Ascending aorta (tissue), 2 donors: ENCODE results near the gene KRTAP1-4. TPM values are rescaled to one million over a fixed set of nuclear protein-coding genes. Genes with fewer than 3 reads are reported as not detected.
"Not testable (repeated sequence)": the region's sequence is repeated elsewhere in the genome, so short reads cannot be mapped to it uniquely, and the experiment has no call there.

Experiments used
- DNase-seq, 2 donors: peaks; one replicate each; pipeline ENCODE4 v3.0.0-alpha.2; 2019; ENCODE audit warnings: low spot score in 2 of 2
- H3K27ac ChIP-seq, 2 donors: fragments of 200-600 bp; sonication (generic); one replicate each; pipeline ENCODE4 v1.5.1; 2016 to 2017; ENCODE audit warnings: mild to moderate bottlenecking in 1 of 2
- H3K27me3 ChIP-seq: fragments of 200-600 bp; sonication (generic); one replicate; pipeline ENCODE4 v1.5.1; 2017
- H3K36me3 ChIP-seq, 2 donors: fragments of 200-600 bp; sonication (generic); one replicate each; pipeline ENCODE4 v1.5.1; 2016
- H3K4me1 ChIP-seq, 2 donors: fragments of 200-600 bp; sonication (generic); one replicate each; pipeline ENCODE4 v1.5.1; 2016 to 2017; ENCODE audit warnings: mild to moderate bottlenecking in 1 of 2
- H3K4me3 ChIP-seq, 2 donors: fragments of 200-600 bp; sonication (generic); one replicate each; pipeline ENCODE4 v1.5.1; 2016 to 2017; ENCODE audit warnings: mild to moderate bottlenecking in 1 of 2
- H3K9me3 ChIP-seq, 2 donors: fragments of 200-600 bp; sonication (generic); one replicate each; pipeline ENCODE4 v1.5.1; 2016
- intact Hi-C: fragments of 100-400 bp; cut with DNase I; formaldehyde crosslinking; loops from one replicate; pipeline ENCODE4 v1.15.1; 2023
- total RNA-seq: library from RNA; depleted of rRNA; stranded (reverse); fragments of >200 nt; gene quantifications from one replicate; pipeline ENCODE4 v1.1.0, GENCODE V29; 2016
- TF ChIP-seq, protein P1 (sequence below), 3 experiments: fragments of 200-600 bp in 2 of 3; fragments of 450-650 bp in 1 of 3; sonication (generic) in 2 of 3; IDR thresholded peaks; one replicate each; pipeline ENCODE4 v1.5.1; 2016 to 2019; ENCODE audit warnings: antibody characterized with exemption in 3 of 3, mild to moderate bottlenecking in 1 of 3, moderate library complexity in 1 of 3

KRTAP1-4 gene
- total RNA-seq, 1 donor from 2014 or later: not detected

DNA sequence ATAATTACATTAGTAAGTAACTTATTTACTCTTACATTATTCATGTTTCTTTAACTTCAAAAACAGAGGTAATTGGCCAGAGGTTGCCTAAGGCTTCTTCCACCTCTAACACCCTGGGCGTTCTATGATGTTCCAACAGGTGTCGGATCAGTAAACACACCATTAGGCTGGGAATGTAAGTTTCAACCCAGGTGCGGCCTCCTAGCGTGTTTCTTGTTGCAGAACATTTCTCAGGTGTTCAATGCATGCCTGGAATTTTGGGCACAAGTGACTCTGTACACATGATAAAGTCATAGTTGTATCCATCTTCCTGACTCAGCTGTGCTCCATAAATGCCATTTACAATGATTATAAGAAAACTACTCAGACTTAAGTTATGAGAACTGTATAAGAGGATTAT is 24.0 kb upstream of the KRTAP1-4 start:
- intact Hi-C loops: no loop called here
- Histone ChIP-seq H3K27me3 (no peaks in the 10 kb centered on the region), H3K9me3 (peaks cover 0 to 3% of the 10 kb centered on the region in 2 donors), H3K36me3 (no peaks in the 10 kb centered on the region), H3K4me1 (no peaks in the 10 kb centered on the region), H3K4me3 (no peak overlapping the region), H3K27ac (no peak overlapping the region)
- TF ChIP-seq, protein P1, sequence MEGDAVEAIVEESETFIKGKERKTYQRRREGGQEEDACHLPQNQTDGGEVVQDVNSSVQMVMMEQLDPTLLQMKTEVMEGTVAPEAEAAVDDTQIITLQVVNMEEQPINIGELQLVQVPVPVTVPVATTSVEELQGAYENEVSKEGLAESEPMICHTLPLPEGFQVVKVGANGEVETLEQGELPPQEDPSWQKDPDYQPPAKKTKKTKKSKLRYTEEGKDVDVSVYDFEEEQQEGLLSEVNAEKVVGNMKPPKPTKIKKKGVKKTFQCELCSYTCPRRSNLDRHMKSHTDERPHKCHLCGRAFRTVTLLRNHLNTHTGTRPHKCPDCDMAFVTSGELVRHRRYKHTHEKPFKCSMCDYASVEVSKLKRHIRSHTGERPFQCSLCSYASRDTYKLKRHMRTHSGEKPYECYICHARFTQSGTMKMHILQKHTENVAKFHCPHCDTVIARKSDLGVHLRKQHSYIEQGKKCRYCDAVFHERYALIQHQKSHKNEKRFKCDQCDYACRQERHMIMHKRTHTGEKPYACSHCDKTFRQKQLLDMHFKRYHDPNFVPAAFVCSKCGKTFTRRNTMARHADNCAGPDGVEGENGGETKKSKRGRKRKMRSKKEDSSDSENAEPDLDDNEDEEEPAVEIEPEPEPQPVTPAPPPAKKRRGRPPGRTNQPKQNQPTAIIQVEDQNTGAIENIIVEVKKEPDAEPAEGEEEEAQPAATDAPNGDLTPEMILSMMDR (IDR thresholded peaks at IDR 0.05): no peak
- no peak for DNase-seq

DNA sequence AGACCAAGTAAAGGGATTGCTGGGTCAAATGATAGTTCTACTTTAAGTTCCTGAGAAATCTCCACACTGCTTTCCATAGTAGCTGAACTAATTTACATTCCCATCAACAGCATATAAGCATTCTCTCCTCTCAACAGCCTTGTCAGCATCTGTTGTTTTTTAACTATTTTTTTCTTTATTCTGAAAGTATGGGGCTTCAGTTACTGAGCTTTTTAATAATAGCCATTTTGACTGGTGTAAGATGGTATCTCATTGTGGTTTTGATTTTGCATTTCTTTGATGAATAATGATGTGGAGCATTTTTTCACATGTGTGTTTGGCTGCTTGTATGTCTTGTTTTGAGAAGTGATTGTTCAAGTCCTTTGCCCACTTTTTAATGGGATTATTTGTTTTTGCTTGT is 22.6 kb upstream of the KRTAP1-4 start:
- TF ChIP-seq, protein P1 (IDR thresholded peaks at IDR 0.05): no peak
- no peaks in the 10 kb centered on the region for H3K4me1 ChIP-seq
- intact Hi-C loops: no loop called here
- no peak overlapping the region for H3K27ac ChIP-seq
- H3K36me3 ChIP-seq: no peaks in the 10 kb centered on the region
- no peak overlapping the region for H3K4me3 ChIP-seq
- H3K9me3 ChIP-seq: peaks cover 0 to 3% of the 10 kb centered on the region in 2 donors
- no peaks in the 10 kb centered on the region for H3K27me3 ChIP-seq
- DNase-seq: no peak

DNA sequence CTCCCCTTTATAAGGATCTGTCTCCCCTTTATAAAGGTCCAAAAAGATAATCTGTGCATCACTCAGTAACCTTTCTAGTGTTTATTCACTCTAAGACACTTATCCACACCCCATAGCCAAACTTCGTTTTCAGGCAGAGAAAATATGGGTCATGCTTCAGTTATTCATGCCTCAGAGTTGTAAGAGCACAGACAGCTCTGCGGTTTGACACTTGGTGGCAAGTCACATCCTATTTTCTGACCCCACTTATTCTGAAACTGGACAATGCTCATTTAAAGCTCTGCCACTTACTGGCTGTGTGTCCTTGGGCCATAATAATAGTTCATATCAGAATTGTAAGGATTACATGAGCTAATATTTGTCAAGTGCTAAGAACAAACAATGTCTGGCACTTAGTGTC is 19.1 kb upstream of the KRTAP1-4 start:
- Histone ChIP-seq H3K9me3 (peaks cover 0 to 3% of the 10 kb centered on the region in 2 donors), H3K4me3 (no peak overlapping the region), H3K36me3 (no peaks in the 10 kb centered on the region), H3K27me3 (no peaks in the 10 kb centered on the region), H3K4me1 (no peaks in the 10 kb centered on the region), H3K27ac (no peak overlapping the region)
- intact Hi-C loops: no loop called here
- TF ChIP-seq, protein P1 (IDR thresholded peaks at IDR 0.05): no peak
- no peak for DNase-seq

DNA sequence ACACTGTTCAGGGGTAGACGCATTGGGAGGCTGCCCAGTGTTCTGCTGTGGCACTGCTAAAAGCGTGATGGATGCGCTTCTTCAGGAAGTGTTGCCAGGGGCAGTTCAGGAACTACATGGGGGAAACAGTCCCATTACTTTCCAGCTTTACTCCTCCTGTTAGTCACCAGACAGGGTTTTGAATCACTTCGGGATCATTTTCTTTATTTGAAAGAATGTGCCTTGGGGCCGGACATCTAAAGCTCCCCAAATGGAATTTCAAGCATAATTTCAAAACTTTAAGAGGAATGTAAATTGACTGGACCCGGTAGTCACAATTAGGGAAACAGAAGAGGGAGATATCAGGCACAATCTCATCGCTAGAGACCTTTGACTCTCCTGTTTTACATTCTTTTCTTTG is 18.4 kb upstream of the KRTAP1-4 start:
- no peak for DNase-seq
- intact Hi-C loops: no loop called here
- H3K9me3 ChIP-seq: peaks cover 0 to 3% of the 10 kb centered on the region in 2 donors
- H3K27ac ChIP-seq: no peak overlapping the region
- H3K4me1 ChIP-seq: no peaks in the 10 kb centered on the region
- no peaks in the 10 kb centered on the region for H3K27me3 ChIP-seq
- H3K4me3 ChIP-seq: no peak overlapping the region
- TF ChIP-seq, protein P1 (IDR thresholded peaks at IDR 0.05): no peak
- no peaks in the 10 kb centered on the region for H3K36me3 ChIP-seq

DNA sequence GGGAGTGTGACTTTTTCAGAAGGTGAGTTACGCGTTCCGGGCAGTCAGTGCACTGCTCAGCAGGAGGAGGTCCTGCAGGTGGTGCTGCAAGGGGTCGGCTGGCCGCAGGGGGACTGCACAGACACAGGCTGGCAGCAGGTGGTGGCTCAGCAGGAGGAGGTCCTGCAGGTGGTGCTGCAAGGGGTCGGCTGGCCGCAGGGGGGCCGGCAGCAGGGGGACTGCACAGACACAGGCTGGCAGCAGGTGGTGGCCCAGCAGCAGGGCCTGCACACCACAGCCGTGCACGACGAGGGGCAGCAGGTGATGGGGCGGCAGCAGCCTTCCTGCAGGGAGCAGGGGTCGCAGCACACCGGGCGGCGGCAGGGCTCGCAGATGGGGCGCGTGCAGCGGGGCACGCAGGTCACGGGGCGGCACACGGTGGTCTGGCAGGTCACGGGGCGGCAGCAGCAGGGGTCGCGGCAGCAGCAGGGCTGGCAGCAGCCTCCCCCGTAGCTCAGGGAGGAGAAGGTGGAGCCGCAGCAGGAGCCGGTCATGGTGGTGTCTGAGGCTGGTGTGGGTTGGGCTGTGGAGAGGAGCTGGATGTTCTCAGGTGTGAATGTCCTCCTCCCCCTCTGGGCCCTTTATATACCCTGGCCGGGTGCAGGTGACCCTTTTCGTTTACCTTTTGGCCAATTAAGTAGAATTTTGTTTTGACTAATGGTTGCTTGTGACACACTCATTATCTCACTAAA is 16.9 kb upstream of the KRTAP1-4 start, which contains the start of gene KRTAP2-1:
TSS of gene KRTAP2-1 (minus strand) at position 582 of the 731 bp plus-strand sequence. CDS start at position 533, 49 bp downstream.
- DNase-seq, intact Hi-C loops, H3K4me3 ChIP-seq, H3K9me3 ChIP-seq, H3K27ac ChIP-seq, H3K36me3 ChIP-seq, H3K4me1 ChIP-seq, H3K27me3 ChIP-seq: not testable (repeated sequence)

DNA sequence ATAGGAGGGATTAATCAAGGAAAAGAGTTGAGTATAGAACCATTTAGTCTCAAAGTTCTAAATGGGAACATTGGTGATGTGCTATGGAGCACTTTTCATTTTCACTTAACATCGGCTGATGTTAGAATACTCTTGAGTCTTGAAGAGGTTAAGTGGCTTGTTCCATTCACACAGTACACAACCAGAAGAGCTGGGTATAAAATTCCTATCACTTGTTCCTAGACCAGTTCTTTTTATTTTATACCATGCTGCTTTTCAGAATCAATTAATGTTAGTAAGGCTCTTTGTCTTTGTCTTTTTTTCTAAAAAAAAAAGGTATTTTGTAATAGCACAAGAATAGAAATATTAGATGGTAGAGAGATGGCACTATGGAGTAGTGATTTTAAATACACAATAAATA is 13.0 kb upstream of the KRTAP1-4 start:
- intact Hi-C loops: no loop called here
- TF ChIP-seq, protein P1 (IDR thresholded peaks at IDR 0.05): no peak

DNA sequence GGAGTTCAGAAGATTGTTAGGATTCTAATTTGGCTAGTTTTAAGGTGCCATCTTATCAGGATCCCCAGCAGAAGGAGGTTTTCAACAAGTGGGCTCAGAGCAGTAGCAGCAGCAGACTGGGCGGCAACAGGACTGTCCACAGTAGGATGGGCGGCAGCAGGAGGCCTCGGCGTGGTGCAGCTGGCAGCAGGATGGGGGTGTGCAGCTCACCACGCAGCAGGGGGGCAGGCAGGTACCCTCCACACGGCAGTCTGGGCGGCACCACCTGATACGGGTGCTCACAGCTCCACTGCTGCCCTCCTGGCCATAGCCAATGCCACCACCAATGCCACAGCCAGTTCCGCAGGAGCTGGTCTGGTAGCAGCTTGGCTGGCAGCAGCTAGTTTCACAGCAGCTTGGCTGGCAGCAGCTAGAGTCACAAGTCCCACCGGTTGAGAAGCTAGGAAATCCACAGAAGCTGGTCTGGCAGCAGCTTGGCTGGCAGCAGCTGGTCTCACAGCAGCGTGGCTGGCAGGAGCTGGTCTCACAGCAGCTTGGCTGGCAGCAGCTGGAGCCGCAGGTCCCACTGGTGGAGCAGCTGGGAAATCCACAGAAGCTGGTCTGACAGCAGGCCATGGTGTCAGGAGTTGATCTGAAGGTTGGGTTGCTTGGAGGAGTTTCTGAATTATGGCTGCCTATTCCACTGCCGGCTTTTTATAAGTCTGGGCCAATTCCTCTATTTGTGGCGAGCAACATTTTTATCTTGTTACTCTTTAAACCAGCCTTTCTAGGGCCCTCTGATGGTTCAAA is 11.0 kb upstream of the KRTAP1-4 start, which contains the start of gene KRTAP1-1:
TSS of gene KRTAP1-1 (minus strand) at position 668 of the 789 bp plus-strand sequence. CDS start at position 615, 53 bp downstream.
- H3K36me3 ChIP-seq, intact Hi-C loops, DNase-seq, H3K27ac ChIP-seq, H3K27me3 ChIP-seq, H3K4me3 ChIP-seq, H3K9me3 ChIP-seq, H3K4me1 ChIP-seq: not testable (repeated sequence)

More for the DNA sequence above, 13.0 kb upstream of the KRTAP1-4 start:
- Histone ChIP-seq H3K27ac (no peak overlapping the region), H3K27me3 (no peaks in the 10 kb centered on the region), H3K36me3 (no peaks in the 10 kb centered on the region), H3K9me3 (no peaks in the 10 kb centered on the region), H3K4me3 (no peak overlapping the region), H3K4me1 (no peaks in the 10 kb centered on the region)
- no peak for DNase-seq
